GM12873 (cell line): Measurements from ENCODE around the gene ACTG1.

Experiments
- CTCF ChIP-seq: IDR thresholded peaks from 2 replicates; pipeline ENCODE4 v1.5.1; 2012; ENCODE audit warnings: low read depth, mild to moderate bottlenecking, moderate library complexity, low read length, control low read depth; ENCODE audit not compliant: insufficient read depth; ENCODE audit errors: missing control alignments

ACTG1 gene

GRCh38 chr17:81481815-81482505 lies 30.6 kb downstream of the ACTG1 start:
- TF ChIP-seq CTCF = no peak

- no peak for TF ChIP-seq CTCF
Measured at GRCh38 chr17:81481073-81481799, 31.4 kb downstream of the ACTG1 start.

GRCh38 chr17:81480140-81481072 lies 32.2 kb downstream of the ACTG1 start:
- no peak for TF ChIP-seq CTCF

- TF ChIP-seq CTCF = no peak
Measured at GRCh38 chr17:81479175-81480071, 33.2 kb downstream of the ACTG1 start.

GRCh38 chr17:81478119-81478518 lies 34.5 kb downstream of the ACTG1 start:
- TF ChIP-seq CTCF = no peak

GRCh38 chr17:81477173-81477572 lies 35.4 kb downstream of the ACTG1 start:
- TF ChIP-seq CTCF = no peak
